K562 (cell line): ENCODE measurements around the gene CPA2. TPM values are rescaled to one million over a fixed set of nuclear protein-coding genes. Genes with fewer than 3 reads are reported as not detected.

ENCODE experiments used
- ATAC-seq: fragments of 200-7000 bp; cut with Tn5 transposase; 3 replicates; pipeline ENCODE4 v1.9.1; 2020; ENCODE audit warnings: moderate library complexity
- BruUV-seq: library from RNA; stranded (reverse); fragments of 400-500 nt; replicated peaks from 2 replicates; lab custom pipeline; 2021; lab: Mats Ljungman, UMichigan
- CTCF ChIA-PET: fragments of 300-600 bp; formaldehyde crosslinking; extraction: SDS; loops from one replicate; lab custom pipeline; 2021; ENCODE audit warnings: low intra/inter-chr PET ratio; lab: Yijun Ruan, JAX
- POLR2A ChIA-PET: fragments of 300-600, 350-650 bp; sonication (Branson Sonifier 250); formaldehyde crosslinking; extraction: SDS; loops from one replicate; lab custom pipeline; 2021; ENCODE audit warnings: antibody characterized with exemption, inconsistent platforms; lab: Yijun Ruan, JAX
- DNase-seq, 4 experiments: peaks; one replicate each; pipeline versions ENCODE4 v3.0.0 to v3.0.0-alpha.2; 2011 to 2018; ENCODE audit warnings: low spot score in 3 of 4, mixed read lengths in 3 of 4; ENCODE audit errors: extremely low read depth in 1 of 4
- FAIRE-seq: peaks from 2 replicates; lab custom pipeline; 2011; peaks lifted over from hg19 to GRCh38; lab: Jason Lieb, UNC
- H2AFZ ChIP-seq: 2 replicates; pipeline ENCODE4 v1.6.0; 2011; ENCODE audit warnings: low read depth, low read length, control low read depth, inconsistent platforms
- H3K27ac ChIP-seq: fragments of 200-600 bp; 3 replicates; pipeline ENCODE4 v1.8.0; 2011; ENCODE audit warnings: low read depth, mild to moderate bottlenecking, control low read depth, inconsistent platforms, low read length, moderate library complexity, mixed read lengths; ENCODE audit errors: extremely low read depth
- H3K27me3 ChIP-seq, 2 experiments: fragments of 300-600 bp in 1 of 2; 2 replicates in 1 of 2; 3 replicates in 1 of 2; pipeline versions ENCODE4 v1.6.0 to v1.8.0; 2011; ENCODE audit warnings: inconsistent platforms in 2 of 2, low read length in 2 of 2, mild to moderate bottlenecking in 1 of 2, mixed read lengths in 1 of 2, moderate library complexity in 1 of 2; ENCODE audit not compliant: control insufficient read depth in 2 of 2, insufficient read depth in 2 of 2
- H3K36me3 ChIP-seq: fragments of 300-600 bp; 3 replicates; pipeline ENCODE4 v1.8.0; 2011; ENCODE audit warnings: mild to moderate bottlenecking, low read length, inconsistent platforms; ENCODE audit not compliant: control insufficient read depth, insufficient read depth
- H3K4me1 ChIP-seq, 2 experiments: fragments of 200-600 bp in 1 of 2; replicated peaks in 1 of 2; 2 replicates in 1 of 2; 3 replicates in 1 of 2; pipeline versions ENCODE4 v1.5.1 to v1.8.0; 2011; ENCODE audit warnings: inconsistent platforms in 2 of 2, low read length in 2 of 2, mild to moderate bottlenecking in 1 of 2, mixed read lengths in 1 of 2, moderate library complexity in 1 of 2; ENCODE audit not compliant: control insufficient read depth in 2 of 2, insufficient read depth in 2 of 2
- H3K4me2 ChIP-seq: 2 replicates; pipeline ENCODE4 v1.6.1; 2011; ENCODE audit warnings: low read length, control low read depth, inconsistent platforms, mixed read lengths; ENCODE audit not compliant: insufficient read depth
- H3K4me3 ChIP-seq: fragments of 200-600 bp; sonication (generic), shearing (Covaris generic); 2 replicates; pipeline ENCODE4 v1.5.1; 2016; ENCODE audit warnings: control low read depth, inconsistent platforms
- H3K79me2 ChIP-seq: fragments of 200-600 bp; 3 replicates; pipeline ENCODE4 v1.8.0; 2011; ENCODE audit warnings: low read length, inconsistent platforms; ENCODE audit not compliant: control insufficient read depth, insufficient read depth
- H3K9ac ChIP-seq, 2 experiments: 2 replicates each; pipeline versions ENCODE4 v1.6.0 to v1.6.1; 2011; ENCODE audit warnings: low read depth in 2 of 2, low read length in 2 of 2, control low read depth in 1 of 2, inconsistent platforms in 1 of 2, mild to moderate bottlenecking in 1 of 2, mixed read lengths in 1 of 2; ENCODE audit not compliant: insufficient read depth in 1 of 2
- H3K9me1 ChIP-seq: one replicate; pipeline ENCODE4 v1.6.0; 2011; ENCODE audit warnings: inconsistent platforms, mild to moderate bottlenecking, low read length, moderate library complexity; ENCODE audit not compliant: control insufficient read depth, insufficient read depth
- H3K9me3 ChIP-seq: replicated peaks from 2 replicates; pipeline ENCODE4 v1.5.1; 2011; ENCODE audit warnings: low read depth, low read length, inconsistent platforms; ENCODE audit not compliant: control insufficient read depth, insufficient read depth
- H4K20me1 ChIP-seq: replicated peaks from 2 replicates; pipeline ENCODE4 v1.6.1; 2011; ENCODE audit warnings: low read length, inconsistent platforms, mixed read lengths; ENCODE audit not compliant: control insufficient read depth, insufficient read depth
- HDAC1 ChIP-seq, 2 experiments: fragments of 450-650 bp; IDR thresholded peaks; 2 replicates each; pipeline ENCODE4 v1.6.1; 2016 to 2017; ENCODE audit warnings: inconsistent platforms in 1 of 2, mild to moderate bottlenecking in 1 of 2, moderate library complexity in 1 of 2
- HDAC6 ChIP-seq: IDR thresholded peaks from 2 replicates; pipeline ENCODE4 v1.6.1; 2012; ENCODE audit warnings: low read depth, mild to moderate bottlenecking, control low read depth, inconsistent platforms, low read length, moderate library complexity
- HLTF ChIP-seq: fragments of 450-650 bp; IDR thresholded peaks from 2 replicates; pipeline ENCODE4 v1.6.1; 2016
- JUND ChIP-seq, 2 experiments: IDR thresholded peaks; 2 replicates in 1 of 2; 3 replicates in 1 of 2; pipeline ENCODE4 v1.6.1; 2011; ENCODE audit warnings: borderline replicate concordance in 2 of 2, low read depth in 2 of 2, low read length in 2 of 2, improper control_type of control experiment in 1 of 2, missing biosample characterization in 1 of 2, missing genetic modification characterization in 1 of 2, missing genetic modification reagents in 1 of 2
- NFE2 ChIP-seq: IDR thresholded peaks from 2 replicates; pipeline ENCODE4 v1.6.1; 2014; ENCODE audit warnings: antibody characterized with exemption, low read depth
- NFIC ChIP-seq: fragments of 450-650 bp; IDR thresholded peaks from 2 replicates; pipeline ENCODE4 v1.6.1; 2017; ENCODE audit warnings: mild to moderate bottlenecking, inconsistent platforms
- PCBP2 ChIP-seq: fragments of 200-400 bp; formaldehyde crosslinking; IDR thresholded peaks from 2 replicates; pipeline ENCODE4 v1.6.1; 2018; ENCODE audit warnings: low read length, low read depth, mild to moderate bottlenecking, moderate library complexity; ENCODE audit not compliant: poor library complexity, severe bottlenecking
- RAD21 ChIP-seq, 2 experiments: fragments of 250-450 bp in 1 of 2; fragments of 450-650 bp in 1 of 2; sonication (Bioruptor Pico) in 1 of 2; formaldehyde crosslinking in 1 of 2; IDR thresholded peaks in 1 of 2; conservative IDR thresholded peaks in 1 of 2; 2 replicates each; pipeline versions ENCODE4 v1.4.0 to v1.8.0; 2020 to 2022; ENCODE audit warnings: mild to moderate bottlenecking in 2 of 2, moderate library complexity in 1 of 2
- TCF3 ChIP-seq: sonication (generic); formaldehyde crosslinking; IDR thresholded peaks from 2 replicates; pipeline ENCODE4 v1.4.0; 2020; ENCODE audit warnings: mild to moderate bottlenecking, missing genetic modification reagents
- ZBTB8A ChIP-seq: fragments of 450-650 bp; IDR thresholded peaks from 2 replicates; pipeline ENCODE4 v1.6.1; 2018; ENCODE audit warnings: mild to moderate bottlenecking, moderate library complexity; ENCODE audit not compliant: partially characterized antibody
- WGBS: fragments of 100-300 bp; shearing (Covaris generic); methylation state at CpG from one replicate; pipeline ENCODE4 v1.1.6; 2016; ENCODE audit warnings: low coverage, mixed read lengths; ENCODE audit not compliant: insufficient coverage; ENCODE audit errors: missing lambda C conversion rate; 5-methylcytosine and 5-hydroxymethylcytosine counted together
- in situ Hi-C: fragments of 300-500 bp; cut with MboI; formaldehyde crosslinking; loops from 4 replicates; pipeline ENCODE4 v1.15.0; 2018; ENCODE audit warnings: inconsistent platforms, mixed read lengths
- intact Hi-C: fragments of 100-400 bp; cut with micrococcal nuclease; formaldehyde crosslinking; loops from 2 replicates; pipeline ENCODE4 v1.14.2; 2022
- polyA plus RNA-seq, 8 experiments: library from polyadenylated mRNA; depleted of rRNA in 4 of 8; stranded (reverse) in 5 of 8; unstranded in 3 of 8; fragments of >200 nt; fragmentation: Nextera tagmentation in 2 of 8; fragmentation: Illumina TruSeq in 1 of 8; extraction: Ambion mirVana in 2 of 8; extraction: Trizol in 1 of 8; gene quantifications; 2 replicates each; pipeline versions ENCODE4 v1.2.1 to v1.2.3, GENCODE V29; 2011 to 2014; ENCODE audit warnings: inconsistent platforms in 1 of 8, missing spikeins in 1 of 8
- total RNA-seq, 7 experiments: library from RNA; depleted of rRNA in 6 of 7; stranded (reverse); fragments of >200 nt in 6 of 7; fragmentation: Illumina TruSeq in 2 of 7; extraction: Trizol in 2 of 7; gene quantifications; 2 replicates each; pipeline versions ENCODE4 v1.2.1 to v1.2.3, GENCODE V29; 2011 to 2021; ENCODE audit warnings: low replicate concordance in 1 of 7

Gene CPA2
- total and polyA plus RNA-seq, 9 of the 15 experiments (the other 6 are each of a cell fraction or from before 2014, with no cell fraction given), result 0.04 to 0.84 (median 0.09) TPM; not detected in 4

DNA sequence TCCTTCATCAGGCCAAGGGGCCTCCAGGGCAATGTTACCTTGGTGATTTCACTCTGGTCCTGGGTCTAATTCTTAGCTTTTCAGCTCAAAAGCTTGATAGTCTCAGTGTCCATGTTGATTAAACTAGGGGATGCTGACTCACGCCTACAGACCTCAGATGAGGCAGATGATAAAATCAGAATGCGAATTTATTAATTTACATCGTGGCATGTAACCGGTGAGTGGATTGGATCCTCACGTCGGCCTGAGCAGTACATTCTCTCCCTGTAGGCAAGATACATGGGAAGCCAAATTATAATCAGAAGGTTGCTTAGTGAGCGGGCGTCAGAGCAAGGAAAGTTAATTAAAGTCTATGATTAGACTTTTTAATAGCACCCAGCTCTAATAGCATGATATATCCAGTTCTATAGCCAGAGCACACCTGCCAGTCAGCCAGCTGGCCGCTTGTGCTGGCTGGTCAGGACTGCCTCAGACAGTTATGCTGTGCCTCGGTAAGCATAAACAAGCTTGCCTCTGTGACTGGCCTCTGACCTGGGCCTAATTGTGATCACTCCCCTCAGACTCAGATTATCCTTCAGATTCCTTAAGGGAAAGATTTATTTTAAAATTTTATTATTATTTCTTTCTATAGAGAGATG is 57.8 kb downstream of the CPA2 start:
- Histone ChIP-seq H3K4me3 (no peak overlapping the region), H3K79me2 (no peaks in the 10 kb centered on the region), H2AFZ (no peak overlapping the region), H3K27me3 (peaks cover 19 to 35% of the 10 kb centered on the region in 2 experiments; a peak in 4 of 5 replicates)
- no TSS peak for BruUV-seq
- ATAC-seq (no peak), FAIRE-seq (no peak)
- 5% methylated on average over 10 of the region's 10 CpGs for WGBS
- ChIA-PET POLR2A (interaction anchor here (0.9 to 1.1 kb wide), 2 partner anchors 8 to 20 kb away, joined by 3 read pairs; no protein-coding TSS in a partner anchor), CTCF (no interaction called here)
- TF ChIP-seq NFE2 (peak; percentile 45; the same call in 1 of the 2 replicates), HLTF (no peak), PCBP2 (no peak), HDAC1 (IDR thresholded peaks at IDR 0.05) (no peak)
- TF ChIP-seq, all 486 proteins: peak for 1
- no peaks in the 10 kb centered on the region for H3K36me3 ChIP-seq
- no peaks in the 10 kb centered on the region for H4K20me1 ChIP-seq
- DNase-seq, result no peak
- H3K4me1 ChIP-seq, result no peaks in the 10 kb centered on the region
- no peaks in the 10 kb centered on the region; the same call in 1 of the 2 replicates for H3K9me3 ChIP-seq
- no peak overlapping the region for H3K27ac ChIP-seq
- no peak overlapping the region for H3K4me2 ChIP-seq
- no peaks in the 10 kb centered on the region for H3K9me1 ChIP-seq
- in situ Hi-C loops (no loop called here), intact Hi-C loops (no loop called here)
- no peak overlapping the region for H3K9ac ChIP-seq

DNA sequence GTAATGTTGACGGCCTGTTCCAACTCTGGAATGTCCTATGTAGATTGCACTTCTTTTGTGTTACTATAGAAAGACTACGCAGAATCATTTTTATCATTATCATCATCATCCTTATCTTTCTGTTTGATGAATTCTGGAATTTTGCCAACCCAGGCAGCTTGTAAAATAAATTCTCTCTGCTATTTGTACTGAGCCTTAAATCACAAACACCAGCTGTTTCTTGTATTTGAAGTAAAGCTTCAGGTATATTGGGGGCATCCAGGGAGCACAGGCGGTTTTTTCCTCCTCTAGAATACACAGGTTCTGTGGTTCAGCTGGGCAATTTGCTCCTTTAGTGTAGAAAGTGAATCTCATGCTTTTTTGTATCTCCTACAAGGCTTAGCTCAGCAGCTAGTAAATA is 63.0 kb downstream of the CPA2 start:
- Histone ChIP-seq H3K27ac (no peak overlapping the region), H3K9me1 (no peaks in the 10 kb centered on the region), H3K36me3 (no peaks in the 10 kb centered on the region), H3K9me3 (no peaks in the 10 kb centered on the region), H4K20me1 (no peaks in the 10 kb centered on the region), H3K4me1 (no peaks in the 10 kb centered on the region), H3K4me2 (no peak overlapping the region), H3K27me3 (peaks cover 18 to 31% of the 10 kb centered on the region in 2 experiments; a peak in 4 of 5 replicates), H3K9ac (no peak overlapping the region), H3K79me2 (no peaks in the 10 kb centered on the region), H2AFZ (no peak overlapping the region), H3K4me3 (no peak overlapping the region)
- intact Hi-C loops, result no loop called here
- in situ Hi-C loops, result no loop called here
- CTCF ChIA-PET, result no interaction called here
- no peak for TF ChIP-seq HDAC6
- peak; percentile 33 for TF ChIP-seq NFIC
- no peak for TF ChIP-seq ZBTB8A
- TF ChIP-seq RAD21 (CRISPR knock-in tag; conservative IDR thresholded peaks at IDR 0.05 in 1 of 2, IDR thresholded peaks at IDR 0.05 in 1 of 2), result no peak
- no peak for TF ChIP-seq JUND (IDR thresholded peaks at IDR 0.05; ENCODE audit: borderline replicate concordance, low read depth, low read length)
- TF ChIP-seq JUND (tag; IDR thresholded peaks at IDR 0.05; ENCODE audit: borderline replicate concordance, low read depth, low read length), result no peak
- TF ChIP-seq TCF3 (CRISPR knock-in tag), result no peak
- FAIRE-seq (no peak), ATAC-seq (no peak), DNase-seq (no peak)
- WGBS, result 0% methylated on average over 3 of the region's 3 CpGs
- POLR2A ChIA-PET, result interaction anchor here (0.7 to 1.3 kb wide), 6 partner anchors 9 to 233 kb away, joined by 3 to 4 read pairs (median 3); partner anchors contain the start of gene CPA5
- no TSS peak for BruUV-seq
